ENCODE data around the gene ADAMTS2. TPM values are rescaled to one million over a fixed set of nuclear protein-coding genes. Genes with fewer than 3 reads are reported as not detected.
A peak's percentile ranks its signal among the peaks of the same experiment; 100 is the strongest.

Gene ADAMTS2
- total RNA-seq, 4 donors from 2014 or later: 39.5 to 61.9 (median 56.4) TPM

DNA sequence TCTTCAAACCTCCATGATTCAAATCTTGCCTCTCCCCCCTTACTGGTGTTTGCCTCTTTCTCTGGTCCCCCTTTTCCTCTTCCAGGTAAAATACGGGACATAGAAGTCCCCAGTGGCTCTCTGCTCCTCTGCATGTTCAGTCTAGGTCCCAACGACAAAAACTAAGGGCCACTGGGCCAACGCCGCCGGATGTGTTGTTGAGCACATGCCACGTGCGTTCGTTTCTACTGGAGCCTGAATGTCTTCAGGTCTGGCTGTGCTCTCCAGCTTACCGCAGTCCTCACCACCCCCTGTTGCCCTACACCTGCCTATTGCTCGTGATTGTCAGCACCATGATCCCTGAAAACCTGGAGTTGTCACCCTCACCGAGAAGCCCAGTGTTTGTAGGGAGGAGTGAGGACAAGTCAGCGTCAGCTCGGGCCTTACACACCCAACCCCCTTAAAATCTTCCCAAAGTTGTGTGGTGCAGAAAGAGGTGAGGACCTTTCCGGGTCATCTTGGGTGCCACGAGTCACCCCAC, 2.8 kb upstream of the ADAMTS2 start:
- no peak for DNase-seq (ENCODE audit: low spot score)
- no peak for ATAC-seq (ENCODE audit: low FRiP score)
- TF ChIP-seq, protein P1, sequence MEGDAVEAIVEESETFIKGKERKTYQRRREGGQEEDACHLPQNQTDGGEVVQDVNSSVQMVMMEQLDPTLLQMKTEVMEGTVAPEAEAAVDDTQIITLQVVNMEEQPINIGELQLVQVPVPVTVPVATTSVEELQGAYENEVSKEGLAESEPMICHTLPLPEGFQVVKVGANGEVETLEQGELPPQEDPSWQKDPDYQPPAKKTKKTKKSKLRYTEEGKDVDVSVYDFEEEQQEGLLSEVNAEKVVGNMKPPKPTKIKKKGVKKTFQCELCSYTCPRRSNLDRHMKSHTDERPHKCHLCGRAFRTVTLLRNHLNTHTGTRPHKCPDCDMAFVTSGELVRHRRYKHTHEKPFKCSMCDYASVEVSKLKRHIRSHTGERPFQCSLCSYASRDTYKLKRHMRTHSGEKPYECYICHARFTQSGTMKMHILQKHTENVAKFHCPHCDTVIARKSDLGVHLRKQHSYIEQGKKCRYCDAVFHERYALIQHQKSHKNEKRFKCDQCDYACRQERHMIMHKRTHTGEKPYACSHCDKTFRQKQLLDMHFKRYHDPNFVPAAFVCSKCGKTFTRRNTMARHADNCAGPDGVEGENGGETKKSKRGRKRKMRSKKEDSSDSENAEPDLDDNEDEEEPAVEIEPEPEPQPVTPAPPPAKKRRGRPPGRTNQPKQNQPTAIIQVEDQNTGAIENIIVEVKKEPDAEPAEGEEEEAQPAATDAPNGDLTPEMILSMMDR (IDR thresholded peaks at IDR 0.05): no peak

- TF ChIP-seq, protein P1 (IDR thresholded peaks at IDR 0.05): no peak
- DNase-seq (ENCODE audit: low spot score) (no peak), ATAC-seq (ENCODE audit: low FRiP score) (no peak)
Measured at GRCh38 chr5:179347581-179347980, 2.3 kb upstream of the ADAMTS2 start.

DNA sequence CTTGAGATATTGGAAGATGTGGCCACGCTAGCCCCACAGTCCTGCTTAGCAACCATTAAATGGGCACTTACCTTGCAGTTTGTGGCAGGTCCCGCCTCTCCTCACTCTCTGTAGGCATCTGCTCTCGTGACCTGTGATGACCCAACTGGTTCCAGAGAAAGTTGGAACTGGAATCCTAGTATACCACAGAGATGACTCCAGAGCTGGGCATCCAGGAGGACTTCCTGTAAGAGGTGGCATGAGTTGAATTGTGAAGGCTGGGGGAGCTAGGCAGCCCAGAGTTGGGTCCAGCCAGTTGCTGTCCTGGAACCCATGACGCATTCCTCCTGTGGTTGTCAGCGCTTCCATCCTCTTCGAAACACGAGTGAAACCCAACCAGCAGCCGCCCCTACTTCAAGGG, 1.6 kb upstream of the ADAMTS2 start:
- TF ChIP-seq, protein P1 (IDR thresholded peaks at IDR 0.05): no peak
- no peak for ATAC-seq (ENCODE audit: low FRiP score)
- DNase-seq (ENCODE audit: low spot score): no peak

DNA sequence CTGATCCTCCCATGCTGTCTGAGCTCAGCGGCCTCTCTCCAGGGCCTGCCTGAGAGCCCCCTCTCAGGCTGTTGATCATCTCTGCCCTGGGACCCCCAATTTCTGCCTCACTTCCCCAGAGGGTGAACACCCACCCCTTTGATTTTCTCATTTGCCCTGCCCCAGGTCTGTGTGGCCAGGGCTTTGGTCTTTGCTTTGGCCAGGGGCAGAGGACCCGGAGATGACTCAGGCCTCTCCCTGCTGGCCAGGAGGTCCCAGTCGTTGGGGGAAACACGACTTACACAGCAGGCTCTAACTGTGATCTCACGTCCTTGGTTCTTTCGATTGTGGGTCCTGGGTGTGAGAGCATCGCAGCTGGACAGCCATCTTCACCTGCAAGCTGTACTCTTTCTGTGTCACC, 1.1 kb upstream of the ADAMTS2 start:
- TF ChIP-seq, protein P1 (IDR thresholded peaks at IDR 0.05): no peak
- DNase-seq (ENCODE audit: low spot score) (no peak), ATAC-seq (ENCODE audit: low FRiP score) (no peak)

- ATAC-seq (ENCODE audit: low FRiP score): no peak
Measured at GRCh38 chr5:179345183-179345432, 153 bp downstream of the ADAMTS2 start.

GRCh38 chr5:179344431-179345182, 654 bp downstream of the ADAMTS2 start:
- TF ChIP-seq, protein P1 (IDR thresholded peaks at IDR 0.05): no peak
- peak; percentile 39 for ATAC-seq (ENCODE audit: low FRiP score)
- no peak for DNase-seq (ENCODE audit: low spot score)

More at GRCh38 chr5:179345183-179345432, 153 bp downstream of the ADAMTS2 start:
- TF ChIP-seq, protein P1 (IDR thresholded peaks at IDR 0.05): no peak
- no peak for DNase-seq (ENCODE audit: low spot score)
